Heart left ventricle (tissue), 16 donors: Measurements from ENCODE around the gene TRABD2A. TPM values are rescaled to one million over a fixed set of nuclear protein-coding genes. Genes with fewer than 3 reads are reported as not detected.
"Not testable (repeated sequence)": the region's sequence is repeated elsewhere in the genome, so short reads cannot be mapped to it uniquely, and the experiment has no call there.

Experiments used
- ATAC-seq, 4 donors: fragments of 200-7000 bp; cut with Tn5 transposase; one replicate each; pipeline ENCODE4 v1.9.1; 2020 to 2022; ENCODE audit warnings: moderate library complexity in 4 of 4, mild to moderate bottlenecking in 3 of 4, moderate number of reproducible peaks in 1 of 4
- DNase-seq, 5 donors: peaks; one replicate each; pipeline ENCODE4 v3.0.0-alpha.2; 2020
- H3K27ac ChIP-seq, 12 donors: fragments of 200-600 bp; sonication (generic) in 4 of 12; one replicate each; pipeline versions ENCODE4 v1.5.0 to v1.8.0; 2016 to 2022; ENCODE audit warnings: mild to moderate bottlenecking in 2 of 12
- H3K27me3 ChIP-seq, 9 donors: fragments of 200-600 bp; sonication (generic) in 2 of 9; one replicate each; pipeline versions ENCODE4 v1.5.1 to v1.8.0; 2016 to 2022; ENCODE audit warnings: mild to moderate bottlenecking in 3 of 9
- H3K36me3 ChIP-seq, 9 donors: fragments of 200-600 bp; sonication (generic) in 2 of 9; one replicate each; pipeline versions ENCODE4 v1.5.0 to v1.8.0; 2018 to 2022; ENCODE audit warnings: mild to moderate bottlenecking in 2 of 9
- H3K4me1 ChIP-seq, 12 donors: fragments of 200-600 bp; sonication (generic) in 4 of 12; one replicate each; pipeline versions ENCODE4 v1.5.0 to v1.8.0; 2016 to 2022; ENCODE audit warnings: mild to moderate bottlenecking in 3 of 12
- H3K4me3 ChIP-seq, 12 donors: fragments of 200-600 bp; sonication (generic) in 4 of 12; one replicate each; pipeline versions ENCODE4 v1.5.0 to v1.8.0; 2017 to 2022; ENCODE audit warnings: mild to moderate bottlenecking in 9 of 12, moderate library complexity in 4 of 12
- H3K9me3 ChIP-seq, 12 donors: fragments of 200-600 bp; sonication (generic) in 4 of 12; one replicate each; pipeline versions ENCODE4 v1.5.0 to v1.8.0; 2016 to 2022; ENCODE audit warnings: mild to moderate bottlenecking in 1 of 12
- POLR2A ChIP-seq, 2 donors: fragments of 450-650 bp; IDR thresholded peaks; one replicate each; pipeline ENCODE4 v1.6.1; 2017; ENCODE audit warnings: antibody characterized with exemption in 2 of 2, mild to moderate bottlenecking in 2 of 2, moderate library complexity in 2 of 2
- WGBS, 4 donors: extraction: QIAGEN DNeasy Blood & Tissue Kit in 2 of 4; methylation state at CpG; one replicate each; pipeline versions ENCODE4 v1.1.5 to v1.1.7; 2013 to 2018; 5-methylcytosine and 5-hydroxymethylcytosine counted together
- intact Hi-C, 10 donors: fragments of 100-400 bp; cut with DNase I; formaldehyde crosslinking; loops; one replicate each; pipeline versions ENCODE4 v1.11.1 to v1.14.2; 2022
- polyA plus RNA-seq, 2 donors: library from polyadenylated mRNA; stranded (reverse); fragments of 200-250 nt; gene quantifications; one replicate each; pipeline ENCODE4 v1.2.3, GENCODE V29; 2013
- total RNA-seq, 9 donors: library from RNA; depleted of rRNA in 2 of 9; stranded (reverse); fragments of >200 nt in 2 of 9; fragmentation: NEBNext Ultra II Directional in 3 of 9; extraction: Animal tissue kit (Norgen Biotek cat#: 25700) in 3 of 9; gene quantifications; one replicate each; pipeline versions ENCODE4 v1.1.0 to v1.2.4, GENCODE V29; 2016 to 2023
- TF ChIP-seq, protein P1 (sequence below), 12 donors: fragments of 200-600 bp; sonication (generic) in 4 of 12; IDR thresholded peaks; one replicate each; pipeline versions ENCODE4 v1.5.0 to v1.8.0; 2018 to 2022; ENCODE audit warnings: antibody characterized with exemption in 12 of 12, mild to moderate bottlenecking in 5 of 12
- donor health status: ischemic (EF 13 %, LVEDD 7.1; RV severe dilation, severe dysfunction).
- donor health status: healthy with polysubstance abuse.
- donor health status: DM: no; HTN: yes; CAD: no.
- donor health status: DM: no; HTN: no; CAD: no.
- donor health status: ischemic (EF 25% LVEDD 6.9; RV normal size, moderate dysfunction).
- donor health status: ischemic (EF 25% LVEDD 5.7; RV mildly dilated, moderate dysfunction).
- donor health status: healthy.
- donor health status: DM: yes; HTN: yes; CAD: no.
- donor health status: ischemic (EF 35%, LVEDD 5.7; RV mildly dilated, moderate dysfunction).
- donor health status: nonischemic (EF 11% LVEDD 7.7; RV severe dilation, severe dysfunction).
- donor health status: DM: yes; HTN: yes; CAD: no.
- donor health status: PGD.
- donor health status: ischemic (EF 29% LVEDD 5.4; RV normal size, mild dysfunction).
- donor health status: nonischemic (EF 23%, LVEDD 6.1; RV moderate dilation, normal function).

Gene TRABD2A
- total and polyA plus RNA-seq, 11 donors = 0.42 to 3.9 (median 0.97) TPM; not detected in 1

DNA sequence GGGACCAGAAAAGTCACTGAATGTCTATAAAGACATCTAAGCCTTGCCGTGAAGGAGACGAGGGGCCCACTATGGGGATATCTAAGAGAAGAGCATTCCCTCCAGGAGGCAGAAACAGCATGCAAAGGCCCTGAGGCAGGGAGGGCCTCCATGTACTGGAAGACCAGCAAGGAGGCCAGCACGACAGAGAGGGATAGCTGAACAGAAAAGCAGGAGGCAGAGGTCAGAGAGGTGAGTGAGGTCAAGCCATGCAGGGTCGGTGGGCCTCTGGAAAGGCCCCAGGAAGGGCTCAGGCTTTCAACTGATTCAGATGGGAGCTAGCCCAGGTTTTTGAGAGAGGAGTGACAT lies 5.7 kb downstream of the TRABD2A start:
- Histone ChIP-seq H3K27ac (no peak overlapping the region), H3K36me3 (no peaks in the 10 kb centered on the region), H3K27me3 (peaks cover 0 to 10% (median 2%) of the 10 kb centered on the region in 9 donors), H3K4me1 (peaks cover 0 to 9% (median 7%) of the 10 kb centered on the region in 12 donors), H3K9me3 (no peaks in the 10 kb centered on the region), H3K4me3 (no peak overlapping the region)
- TF ChIP-seq, protein P1, sequence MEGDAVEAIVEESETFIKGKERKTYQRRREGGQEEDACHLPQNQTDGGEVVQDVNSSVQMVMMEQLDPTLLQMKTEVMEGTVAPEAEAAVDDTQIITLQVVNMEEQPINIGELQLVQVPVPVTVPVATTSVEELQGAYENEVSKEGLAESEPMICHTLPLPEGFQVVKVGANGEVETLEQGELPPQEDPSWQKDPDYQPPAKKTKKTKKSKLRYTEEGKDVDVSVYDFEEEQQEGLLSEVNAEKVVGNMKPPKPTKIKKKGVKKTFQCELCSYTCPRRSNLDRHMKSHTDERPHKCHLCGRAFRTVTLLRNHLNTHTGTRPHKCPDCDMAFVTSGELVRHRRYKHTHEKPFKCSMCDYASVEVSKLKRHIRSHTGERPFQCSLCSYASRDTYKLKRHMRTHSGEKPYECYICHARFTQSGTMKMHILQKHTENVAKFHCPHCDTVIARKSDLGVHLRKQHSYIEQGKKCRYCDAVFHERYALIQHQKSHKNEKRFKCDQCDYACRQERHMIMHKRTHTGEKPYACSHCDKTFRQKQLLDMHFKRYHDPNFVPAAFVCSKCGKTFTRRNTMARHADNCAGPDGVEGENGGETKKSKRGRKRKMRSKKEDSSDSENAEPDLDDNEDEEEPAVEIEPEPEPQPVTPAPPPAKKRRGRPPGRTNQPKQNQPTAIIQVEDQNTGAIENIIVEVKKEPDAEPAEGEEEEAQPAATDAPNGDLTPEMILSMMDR (IDR thresholded peaks at IDR 0.05) = no peak
- no peak for TF ChIP-seq POLR2A (IDR thresholded peaks at IDR 0.05)
- no peak for ATAC-seq
- intact Hi-C loops = no loop called here
- WGBS, 4 donors = 75 to 82% (median 78%) methylated on average over 4 of the region's 4 CpGs
- no peak for DNase-seq

DNA sequence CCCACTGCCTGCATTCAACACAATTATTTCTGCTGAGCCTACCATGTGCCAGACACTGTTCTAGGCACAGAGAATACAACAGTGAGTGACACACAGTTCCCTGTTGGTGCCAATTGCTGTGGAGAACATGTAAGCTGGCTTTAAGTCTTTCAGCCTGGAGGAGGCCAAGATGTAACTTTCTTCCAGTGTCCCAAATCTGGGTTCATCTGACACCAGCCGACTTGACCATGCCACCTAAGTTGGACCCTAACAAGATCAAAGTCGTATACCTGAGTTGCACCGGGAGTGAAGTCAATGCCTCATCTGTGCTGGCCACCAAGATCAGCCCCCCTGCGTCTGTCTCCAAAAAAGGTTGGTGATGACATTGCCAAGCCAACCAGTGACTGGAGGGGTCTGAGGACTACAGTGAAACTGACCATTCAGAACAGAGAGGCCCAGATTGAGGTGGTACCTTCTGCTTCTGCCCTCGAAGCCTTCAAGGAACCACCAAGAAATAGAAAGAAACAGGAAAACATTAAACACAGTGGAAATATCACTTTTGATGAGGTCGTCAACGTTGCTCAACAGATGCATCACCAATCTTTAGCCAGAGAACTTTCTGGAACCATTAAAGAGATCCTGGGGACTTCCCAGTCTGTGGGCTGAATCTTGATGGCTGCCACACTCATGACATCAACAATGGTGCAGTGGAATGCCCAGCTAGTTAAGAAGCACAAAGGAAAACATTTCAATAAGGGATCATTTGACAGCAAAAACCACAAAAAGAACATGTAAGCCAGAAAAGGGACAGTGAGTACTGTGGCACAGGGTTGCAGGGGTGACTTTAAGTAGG lies 6.3 kb downstream of the TRABD2A start:
- peaks cover 0 to 3% (median 1%) of the 10 kb centered on the region in 12 donors for H3K4me1 ChIP-seq
- H3K9me3 ChIP-seq = no peaks in the 10 kb centered on the region
- no peak for DNase-seq
- intact Hi-C loops = loop anchor here in 1 of 10 donors (5.0 kb wide), 1 partner anchor 377 kb away; no protein-coding TSS in a partner anchor
- no peak for TF ChIP-seq POLR2A (IDR thresholded peaks at IDR 0.05)
- no peaks in the 10 kb centered on the region for H3K36me3 ChIP-seq
- H3K27ac ChIP-seq = no peak overlapping the region
- no peak overlapping the region for H3K4me3 ChIP-seq
- H3K27me3 ChIP-seq = peaks cover 0 to 5% (median 0%) of the 10 kb centered on the region in 9 donors
- no peak for ATAC-seq
- 79 to 90% (median 89%) methylated on average over 7 of the region's 7 CpGs for WGBS, 4 donors

DNA sequence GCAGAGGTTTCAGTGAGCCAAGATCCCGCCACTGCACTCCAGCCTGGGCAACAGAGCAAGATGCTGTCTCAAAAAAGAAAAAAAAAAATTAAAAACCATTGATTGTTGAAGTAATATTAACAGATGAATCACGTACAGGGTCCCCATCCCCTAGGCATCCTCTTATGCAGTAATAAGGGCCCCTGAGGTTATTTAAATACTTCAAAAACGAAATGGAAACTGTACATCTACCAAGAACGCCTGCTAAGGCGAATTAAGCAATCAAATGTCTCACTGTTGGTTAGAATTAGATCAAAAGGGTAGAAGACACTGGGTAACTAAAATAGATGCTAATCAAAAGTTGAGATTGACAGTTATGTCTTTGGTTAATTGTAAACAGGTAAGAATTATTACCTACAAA lies 7.5 kb downstream of the TRABD2A start:
- H3K27me3 ChIP-seq = no peaks in the 10 kb centered on the region
- H3K4me1 ChIP-seq = no peaks in the 10 kb centered on the region
- H3K27ac ChIP-seq = no peak overlapping the region
- no peak for DNase-seq
- no peaks in the 10 kb centered on the region for H3K36me3 ChIP-seq
- TF ChIP-seq POLR2A (IDR thresholded peaks at IDR 0.05) = no peak
- TF ChIP-seq, protein P1 (IDR thresholded peaks at IDR 0.05) = no peak
- WGBS, 4 donors = 88 to 91% (median 90%) methylated on average over 5 of the region's 5 CpGs
- intact Hi-C loops = loop anchor here in 1 of 10 donors (5.0 kb wide), 1 partner anchor 376 kb away; no protein-coding TSS in a partner anchor
- no peak overlapping the region for H3K4me3 ChIP-seq
- no peak for ATAC-seq
- no peaks in the 10 kb centered on the region for H3K9me3 ChIP-seq

DNA sequence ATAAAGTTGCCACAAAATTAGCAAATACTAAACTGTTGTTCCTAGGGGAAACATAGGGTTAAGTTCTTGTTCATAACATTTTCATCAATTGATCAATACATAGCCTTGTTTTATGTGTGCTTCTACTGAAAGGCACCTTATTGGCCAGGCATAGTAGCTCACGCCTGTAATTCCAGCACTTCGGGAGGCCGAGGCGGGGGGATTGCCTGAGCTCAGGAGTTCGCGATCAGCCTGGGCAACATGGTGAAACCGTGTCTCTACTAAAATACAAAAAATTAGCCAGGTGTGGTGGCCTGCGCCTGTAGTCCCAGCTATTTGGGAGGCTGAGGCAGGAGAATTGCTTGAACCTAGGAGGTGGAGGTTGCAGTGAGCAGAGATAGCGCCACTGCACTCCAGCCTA lies 8.2 kb downstream of the TRABD2A start:
- not testable (repeated sequence) for H3K9me3 ChIP-seq, ATAC-seq, H3K4me1 ChIP-seq, H3K36me3 ChIP-seq, H3K27ac ChIP-seq, H3K4me3 ChIP-seq, DNase-seq, H3K27me3 ChIP-seq
- WGBS, 4 donors = 87 to 93% (median 93%) methylated on average over 9 of the region's 9 CpGs
- intact Hi-C loops = loop anchor here in 1 of 10 donors (5.0 kb wide), 1 partner anchor 375 kb away; no protein-coding TSS in a partner anchor

DNA sequence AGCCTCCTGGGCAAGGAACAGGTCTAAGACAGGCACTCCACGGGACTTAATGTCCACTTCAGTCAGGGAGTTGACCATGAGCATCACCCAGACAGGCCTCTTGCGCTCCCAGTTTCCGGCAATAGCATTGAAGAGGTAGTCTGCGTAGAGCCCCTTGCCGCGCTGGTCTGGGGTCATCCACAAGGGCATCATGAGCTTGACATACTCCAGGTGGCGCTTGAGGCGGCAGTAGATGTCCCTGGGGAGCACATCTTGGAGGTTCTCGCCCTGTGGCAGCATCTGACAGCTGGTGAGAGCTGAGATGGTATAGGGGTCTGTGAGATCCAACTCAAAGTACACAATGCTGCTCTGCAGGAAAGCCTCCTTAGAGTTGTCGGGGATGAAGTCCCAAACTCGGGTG lies 10.6 kb downstream of the TRABD2A start:
- ATAC-seq (no peak), DNase-seq (no peak)

DNA sequence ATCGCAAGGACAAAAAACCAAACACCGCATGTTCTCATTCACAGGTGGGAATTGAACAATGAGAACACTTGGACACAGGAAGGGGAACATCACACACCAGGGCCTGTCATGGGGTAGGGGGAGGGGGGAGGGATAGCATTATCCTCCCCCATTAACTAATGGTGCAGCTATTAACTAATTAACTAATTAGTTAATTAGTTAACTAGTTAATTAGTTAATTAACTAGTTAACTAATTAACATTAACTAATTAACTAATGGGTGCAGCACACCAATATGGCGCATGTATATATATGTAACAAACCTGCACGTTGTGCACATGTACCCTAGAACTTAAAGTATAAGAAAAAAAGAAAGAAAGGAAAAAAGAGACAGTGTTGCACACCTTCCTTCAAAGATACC lies 12.6 kb downstream of the TRABD2A start:
- H3K4me3 ChIP-seq, H3K9me3 ChIP-seq, DNase-seq, H3K36me3 ChIP-seq, H3K27me3 ChIP-seq, H3K27ac ChIP-seq, ATAC-seq, H3K4me1 ChIP-seq: not testable (repeated sequence)
- intact Hi-C loops = loop anchor here in 3 of 10 donors (5.0 to 10.0 kb wide), 2 partner anchors 234 to 371 kb away; no protein-coding TSS in a partner anchor
- WGBS, 4 donors = 92 to 95% (median 94%) methylated on average over 2 to 4 of the region's 4 CpGs

More for the DNA sequence above, 10.6 kb downstream of the TRABD2A start:
- WGBS, 4 donors = 79 to 88% (median 85%) methylated on average over 6 to 11 of the region's 11 CpGs
- no peak overlapping the region for H3K27ac ChIP-seq
- H3K4me3 ChIP-seq = no peak overlapping the region
- H3K36me3 ChIP-seq = no peaks in the 10 kb centered on the region
- TF ChIP-seq POLR2A (IDR thresholded peaks at IDR 0.05) = no peak
- TF ChIP-seq, protein P1 (IDR thresholded peaks at IDR 0.05) = no peak
- intact Hi-C loops = loop anchor here in 1 of 10 donors (5.0 kb wide), 1 partner anchor 373 kb away; no protein-coding TSS in a partner anchor
- no peaks in the 10 kb centered on the region for H3K27me3 ChIP-seq
- no peaks in the 10 kb centered on the region for H3K9me3 ChIP-seq
- H3K4me1 ChIP-seq = no peaks in the 10 kb centered on the region
